Amniotic stem cell (primary cell): ENCODE results near the gene OR9A4.

Source experiments
- DNase-seq: peaks from one replicate; lab custom pipeline; 2025; lab: John Stamatoyannopoulos, UW

Gene OR9A4

DNA sequence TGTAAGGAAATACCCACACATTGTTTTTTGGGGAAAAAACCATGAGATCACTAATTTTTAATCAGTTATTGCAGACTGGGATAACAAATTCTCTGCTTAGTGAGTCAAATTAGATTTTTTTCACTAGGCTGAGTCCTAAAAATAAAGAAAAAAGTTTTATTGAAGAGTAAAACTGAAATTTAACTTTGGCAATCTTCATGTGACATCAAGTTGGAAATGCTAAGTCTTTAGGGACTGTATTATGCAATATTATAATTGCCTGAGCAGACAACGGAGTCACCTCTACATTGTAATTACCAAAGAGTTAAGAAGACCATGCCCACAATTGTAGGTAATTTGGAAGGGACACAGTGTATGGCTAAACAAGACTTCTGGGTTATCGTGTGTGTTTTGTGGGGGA is 32.8 kb downstream of the OR9A4 start:
- DNase-seq = no peak

DNA sequence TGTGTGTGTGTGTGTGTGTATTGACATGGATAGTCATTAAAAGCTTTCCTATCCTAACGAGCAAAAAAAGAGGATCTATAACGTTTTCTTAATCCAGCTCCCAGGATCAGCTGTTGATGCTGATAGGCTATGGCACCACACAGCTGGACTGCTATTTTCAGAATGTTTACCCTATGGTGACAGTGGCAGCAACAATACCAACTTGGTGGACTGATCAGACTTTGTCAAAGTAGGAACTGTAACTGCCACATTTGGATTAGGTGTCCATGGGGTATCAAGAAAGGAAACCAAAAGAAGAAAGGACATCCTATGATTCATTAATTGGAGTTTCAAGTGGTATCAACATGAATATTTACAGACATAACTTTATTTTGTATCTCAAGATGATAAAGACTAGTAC is 33.3 kb downstream of the OR9A4 start:
- no peak for DNase-seq

DNA sequence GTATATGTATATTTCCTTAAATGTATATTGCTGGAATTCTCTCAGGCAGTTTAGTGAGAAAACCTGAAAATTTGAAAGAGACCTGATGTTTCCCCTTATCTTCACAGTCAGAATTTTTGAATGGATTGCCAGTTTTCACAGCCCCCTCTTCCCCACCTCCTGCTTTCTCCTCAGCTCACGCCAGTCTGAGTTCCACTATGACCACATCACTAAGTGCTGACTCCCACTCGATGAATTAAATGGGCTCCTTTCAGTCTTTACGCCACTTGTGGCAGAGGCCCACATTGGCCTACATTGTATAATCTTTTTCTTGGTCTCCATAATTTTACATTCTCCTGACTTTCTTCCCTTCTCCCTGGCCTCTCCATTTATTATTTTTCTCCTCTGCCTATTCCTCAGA is 33.7 kb downstream of the OR9A4 start:
- DNase-seq = no peak

DNA sequence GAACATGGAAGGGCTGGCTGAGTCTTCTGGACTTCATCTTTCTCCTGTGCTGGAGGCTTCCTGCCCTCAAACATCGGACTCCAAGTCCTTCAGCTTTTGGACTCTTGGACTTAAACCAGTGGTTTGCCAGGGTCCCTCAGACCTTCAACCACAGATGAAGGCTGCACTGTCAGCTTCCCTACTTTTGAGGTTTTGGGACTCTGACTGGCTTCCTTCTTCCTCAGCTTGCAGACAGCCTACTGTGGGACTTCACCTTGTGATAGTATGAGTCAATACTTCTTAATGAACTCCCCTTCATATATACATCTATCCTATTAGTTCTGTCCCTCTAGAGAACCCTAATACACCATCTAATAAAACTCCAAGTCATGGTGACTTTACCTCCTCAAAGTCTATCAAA is 34.6 kb downstream of the OR9A4 start:
- DNase-seq = no peak

DNA sequence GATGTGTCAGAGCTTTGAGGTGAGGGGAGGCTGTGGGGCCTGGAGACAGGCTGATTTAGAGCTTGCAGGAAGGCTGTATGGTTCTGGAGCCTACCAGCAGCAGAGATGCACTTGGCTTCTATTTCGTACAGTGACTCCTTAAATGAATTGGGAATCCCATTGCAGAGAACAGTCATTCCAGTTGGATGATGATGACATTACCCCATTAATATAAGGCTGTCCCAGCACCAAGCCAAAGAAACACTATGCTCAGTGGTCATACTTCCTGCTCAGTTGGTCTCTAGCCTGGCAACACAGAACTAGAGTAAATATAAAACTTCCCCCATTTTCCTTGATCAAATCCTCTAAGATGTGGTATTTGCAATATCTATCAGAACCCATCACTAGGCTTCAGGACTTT is 36.3 kb downstream of the OR9A4 start:
- DNase-seq = no peak

DNA sequence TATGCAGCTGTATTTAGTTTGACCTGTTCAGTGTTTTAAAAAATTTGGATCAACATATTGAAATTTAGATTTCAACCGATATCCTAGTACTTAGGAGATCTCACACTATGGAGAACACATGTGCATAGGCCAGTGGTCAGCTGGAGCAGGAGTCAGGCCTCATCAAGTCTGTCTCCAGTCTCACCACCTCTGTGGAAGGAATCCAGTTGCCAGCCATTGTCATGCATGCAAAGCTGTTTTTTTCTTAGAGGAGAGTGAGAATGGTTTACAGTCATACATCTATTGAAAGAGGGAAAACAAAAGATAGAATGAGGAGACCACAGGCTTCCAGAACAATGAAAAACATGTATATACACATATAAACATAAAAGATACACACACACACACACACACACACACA is 38.1 kb downstream of the OR9A4 start:
- DNase-seq = no peak

DNA sequence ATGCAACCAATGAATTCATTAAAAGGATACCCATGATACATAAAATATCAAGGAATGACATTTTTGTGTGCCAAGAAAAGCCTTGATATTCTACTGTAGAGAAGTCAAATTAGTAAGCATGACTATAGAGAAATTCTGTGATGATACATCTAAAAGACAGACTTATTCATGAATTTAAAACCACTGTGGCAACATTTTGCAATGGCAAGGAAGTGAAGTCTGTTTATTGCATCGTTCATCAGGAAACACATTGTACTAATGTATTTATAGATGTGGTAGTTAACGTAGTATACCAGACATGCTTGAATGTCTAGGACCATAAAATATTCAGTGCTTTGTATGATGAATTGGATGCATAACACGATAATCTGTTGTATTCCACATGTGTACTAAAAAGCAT is 39.9 kb downstream of the OR9A4 start:
- DNase-seq = no peak

DNA sequence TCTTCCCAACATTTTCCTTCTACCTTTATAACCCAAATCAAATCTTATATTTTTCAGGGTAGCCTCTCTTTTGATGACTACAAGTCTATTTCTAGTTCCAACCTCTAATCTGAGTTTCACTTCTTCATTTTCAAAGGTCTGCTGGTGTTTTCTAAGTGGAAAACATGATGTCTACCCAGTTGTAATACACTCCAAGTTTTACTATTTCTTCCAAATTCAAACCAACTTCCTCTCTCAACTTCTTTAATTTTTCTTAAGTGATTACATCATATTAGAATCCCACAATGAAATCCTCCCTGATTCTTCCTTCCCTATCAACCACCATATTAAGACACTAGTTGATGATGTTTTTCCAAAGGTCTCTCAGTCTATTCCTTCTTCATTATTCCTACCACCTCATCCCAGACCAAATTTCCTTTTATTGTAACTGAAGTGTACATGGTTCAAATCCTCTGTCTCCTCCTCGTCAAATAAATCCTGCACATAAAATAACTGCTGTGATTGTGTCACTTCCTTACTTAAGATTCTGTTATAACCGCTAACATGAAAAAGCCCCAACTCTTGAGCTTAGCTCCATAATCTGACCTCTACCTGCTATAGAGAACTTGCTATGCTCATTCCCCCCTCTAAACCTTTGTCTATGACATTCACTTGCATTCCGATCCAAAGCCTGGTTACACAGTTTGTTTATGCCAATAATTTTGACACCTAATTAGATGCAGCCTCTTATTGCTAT is 44.7 kb downstream of the OR9A4 start:
- DNase-seq = no peak
